Measurements from ENCODE around the gene MTARC2. TPM values are rescaled to one million over a fixed set of nuclear protein-coding genes. Genes with fewer than 3 reads are reported as not detected.

MTARC2 gene
- total RNA-seq, 2 donors from 2014 or later, result 12.3 to 14.5 TPM

- no peak overlapping the region for H3K9ac ChIP-seq (ENCODE audit: extremely low read depth, low read length, poor library complexity, severe bottlenecking)
- WGBS, 2 experiments (ENCODE audit: insufficient coverage in 1 of 2, insufficient read length in 1 of 2), result 94 to 97% methylated on average over 7 to 10 of the region's 10 CpGs
- Mint-ChIP-seq H3K4me1 (no peaks in the 10 kb centered on the region), H3K4me3 (no peak overlapping the region), H3K36me3 (ENCODE audit: low read depth) (peaks cover 51% of the 10 kb centered on the region), H3K27ac (no peak overlapping the region), H3K9me3 (no peaks in the 10 kb centered on the region), H3K27me3 (ENCODE audit: insufficient read depth) (no peaks in the 10 kb centered on the region)
- no peaks in the 10 kb centered on the region for H3K9me3 ChIP-seq (ENCODE audit: control insufficient read depth, low read length)
- no peaks in the 10 kb centered on the region for H3K4me1 ChIP-seq (ENCODE audit: control insufficient read depth, insufficient read depth, low read length)
- H3K4me3 ChIP-seq (ENCODE audit: low read length), result no peak overlapping the region
- no peaks in the 10 kb centered on the region for H3K27me3 ChIP-seq (ENCODE audit: control insufficient read depth, insufficient read depth, low read length, poor library complexity, severe bottlenecking)
- no peak for DNase-seq
- H3K36me3 ChIP-seq (ENCODE audit: control insufficient read depth, insufficient read depth, low read length), result peaks cover 24% of the 10 kb centered on the region
- TF ChIP-seq CTCF (conservative IDR thresholded peaks at IDR 0.05), result no peak
- no peak overlapping the region for H3K27ac ChIP-seq (ENCODE audit: low read depth, low read length)
Observed at GRCh38 chr1:220796530-220796929, 48.4 kb downstream of the MTARC2 start.

- Mint-ChIP-seq H3K27me3 (ENCODE audit: insufficient read depth) (no peaks in the 10 kb centered on the region), H3K9me3 (no peaks in the 10 kb centered on the region), H3K27ac (no peak overlapping the region), H3K4me3 (no peak overlapping the region), H3K36me3 (ENCODE audit: low read depth) (peaks cover 52% of the 10 kb centered on the region), H3K4me1 (no peaks in the 10 kb centered on the region)
- H3K36me3 ChIP-seq (ENCODE audit: control insufficient read depth, insufficient read depth, low read length), result peaks cover 28% of the 10 kb centered on the region
- no peak overlapping the region for H3K27ac ChIP-seq (ENCODE audit: low read depth, low read length)
- H3K9me3 ChIP-seq (ENCODE audit: control insufficient read depth, low read length), result no peaks in the 10 kb centered on the region
- no peak overlapping the region for H3K4me3 ChIP-seq (ENCODE audit: low read length)
- no peak for TF ChIP-seq CTCF (conservative IDR thresholded peaks at IDR 0.05)
- no peak for DNase-seq
- H3K27me3 ChIP-seq (ENCODE audit: control insufficient read depth, insufficient read depth, low read length, poor library complexity, severe bottlenecking), result no peaks in the 10 kb centered on the region
- no peak overlapping the region for H3K9ac ChIP-seq (ENCODE audit: extremely low read depth, low read length, poor library complexity, severe bottlenecking)
- no peaks in the 10 kb centered on the region for H3K4me1 ChIP-seq (ENCODE audit: control insufficient read depth, insufficient read depth, low read length)
Observed at GRCh38 chr1:220797044-220797443, 48.9 kb downstream of the MTARC2 start.

GRCh38 chr1:220797553-220797952, 49.4 kb downstream of the MTARC2 start:
- Histone ChIP-seq H3K9ac (ENCODE audit: extremely low read depth, low read length, poor library complexity, severe bottlenecking) (no peak overlapping the region), H3K9me3 (ENCODE audit: control insufficient read depth, low read length) (no peaks in the 10 kb centered on the region), H3K27me3 (ENCODE audit: control insufficient read depth, insufficient read depth, low read length, poor library complexity, severe bottlenecking) (no peaks in the 10 kb centered on the region), H3K4me1 (ENCODE audit: control insufficient read depth, insufficient read depth, low read length) (no peaks in the 10 kb centered on the region), H3K27ac (ENCODE audit: low read depth, low read length) (no peak overlapping the region), H3K4me3 (ENCODE audit: low read length) (no peak overlapping the region), H3K36me3 (ENCODE audit: control insufficient read depth, insufficient read depth, low read length) (peaks cover 25% of the 10 kb centered on the region)
- Mint-ChIP-seq H3K27ac (no peak overlapping the region), H3K36me3 (ENCODE audit: low read depth) (peaks cover 54% of the 10 kb centered on the region), H3K4me1 (no peaks in the 10 kb centered on the region), H3K27me3 (ENCODE audit: insufficient read depth) (no peaks in the 10 kb centered on the region), H3K9me3 (no peaks in the 10 kb centered on the region), H3K4me3 (no peak overlapping the region)
- WGBS, 2 experiments (ENCODE audit: insufficient coverage in 1 of 2, insufficient read length in 1 of 2), result 97 to 100% methylated on average over 3 of the region's 3 CpGs
- DNase-seq, result no peak
- no peak for TF ChIP-seq CTCF (conservative IDR thresholded peaks at IDR 0.05)
